IMR-90 (cell line): ENCODE measurements around the gene ZSCAN5B. TPM values are rescaled to one million over a fixed set of nuclear protein-coding genes. Genes with fewer than 3 reads are reported as not detected.

Source experiments
- ATAC-seq: fragments of 200-7000 bp; cut with Tn5 transposase; 2 replicates; pipeline ENCODE4 v1.9.1; 2020; ENCODE audit warnings: low read depth, mild to moderate bottlenecking, moderate library complexity
- BruUV-seq: library from RNA; stranded (reverse); fragments of 400-500 nt; replicated peaks from 2 replicates; lab custom pipeline; 2021; lab: Mats Ljungman, UMichigan
- CTCF ChIA-PET: fragments of 300-600 bp; formaldehyde crosslinking; extraction: SDS; loops from one replicate; lab custom pipeline; 2021; ENCODE audit warnings: antibody characterized with exemption; lab: Yijun Ruan, JAX
- POLR2A ChIA-PET: fragments of 300-600 bp; sonication (Branson Sonifier 250); formaldehyde crosslinking; loops from one replicate; lab custom pipeline; 2022; ENCODE audit warnings: antibody characterized with exemption; ENCODE audit not compliant: unreplicated experiment; lab: Charles Lee
- DNase-seq: peaks from one replicate; pipeline ENCODE4 v3.0.0; 2013
- H2AFZ ChIP-seq: replicated peaks from 2 replicates; pipeline ENCODE3; 2013; ENCODE audit warnings: low read length, mild to moderate bottlenecking; ENCODE audit not compliant: poor library complexity
- H2AK5ac ChIP-seq: 2 replicates; pipeline ENCODE4 v1.6.1; 2013; ENCODE audit warnings: low read depth, low read length, inconsistent platforms
- H2AK9ac ChIP-seq: replicated peaks from 2 replicates; pipeline ENCODE3; 2013; ENCODE audit warnings: mild to moderate bottlenecking, low read depth, low read length, moderate library complexity; ENCODE audit not compliant: poor library complexity
- H2BK120ac ChIP-seq: 2 replicates; pipeline ENCODE4 v1.6.1; 2013; ENCODE audit warnings: low read depth, low read length, inconsistent platforms
- H2BK15ac ChIP-seq: 3 replicates; pipeline ENCODE4 v1.6.1; 2013; ENCODE audit warnings: low read depth, low read length, inconsistent platforms
- H2BK20ac ChIP-seq: 2 replicates; pipeline ENCODE4 v1.6.1; 2013; ENCODE audit warnings: low read depth, mild to moderate bottlenecking, inconsistent platforms, low read length, moderate library complexity
- H2BK5ac ChIP-seq: 2 replicates; pipeline ENCODE4 v1.6.1; 2013; ENCODE audit warnings: mild to moderate bottlenecking, low read depth, low read length, inconsistent platforms; ENCODE audit not compliant: poor library complexity, severe bottlenecking
- H3K14ac ChIP-seq: replicated peaks from 2 replicates; pipeline ENCODE4 v1.6.1; 2013; ENCODE audit warnings: low read depth, low read length, inconsistent platforms
- H3K18ac ChIP-seq: 2 replicates; pipeline ENCODE4 v1.6.1; 2013; ENCODE audit warnings: low read depth, low read length, control low read depth
- H3K23ac ChIP-seq: 2 replicates; pipeline ENCODE4 v1.6.1; 2013; ENCODE audit warnings: low read depth, low read length, inconsistent platforms
- H3K27ac ChIP-seq: 2 replicates; pipeline ENCODE4 v1.5.1; 2013; ENCODE audit warnings: mild to moderate bottlenecking, control low read depth, low read length; ENCODE audit not compliant: insufficient read depth
- H3K27me3 ChIP-seq: 2 replicates; pipeline ENCODE4 v1.6.1; 2013; ENCODE audit warnings: low read length; ENCODE audit not compliant: control insufficient read depth, insufficient read depth
- H3K36me3 ChIP-seq: 2 replicates; pipeline ENCODE4 v1.6.1; 2013; ENCODE audit warnings: low read length, mixed read lengths; ENCODE audit not compliant: control insufficient read depth, insufficient read depth
- H3K4ac ChIP-seq: 2 replicates; pipeline ENCODE4 v1.6.1; 2013; ENCODE audit warnings: low read depth, low read length, inconsistent platforms
- H3K4me1 ChIP-seq: 2 replicates; pipeline ENCODE4 v1.6.1; 2013; ENCODE audit warnings: low read length, mixed read lengths; ENCODE audit not compliant: control insufficient read depth, insufficient read depth
- H3K4me2 ChIP-seq: 2 replicates; pipeline ENCODE4 v1.6.1; 2013; ENCODE audit warnings: low read depth, mild to moderate bottlenecking, control low read depth, low read length, moderate library complexity
- H3K4me3 ChIP-seq: 2 replicates; pipeline ENCODE4 v1.5.1; 2013; ENCODE audit warnings: low read depth, mild to moderate bottlenecking, control low read depth, low read length, moderate library complexity; ENCODE audit not compliant: insufficient read depth
- H3K56ac ChIP-seq: 2 replicates; pipeline ENCODE4 v1.6.1; 2013; ENCODE audit warnings: low read length, inconsistent platforms; ENCODE audit not compliant: insufficient read depth; ENCODE audit errors: extremely low read depth
- H3K79me1 ChIP-seq, 2 experiments: 2 replicates each; pipeline ENCODE4 v1.6.1; 2013; ENCODE audit warnings: low read length in 2 of 2, inconsistent platforms in 1 of 2, low read depth in 1 of 2
- H3K9ac ChIP-seq: 2 replicates; pipeline ENCODE4 v1.6.1; 2013; ENCODE audit warnings: low read depth, low read length, control low read depth
- H3K9me1 ChIP-seq: 2 replicates; pipeline ENCODE4 v1.6.1; 2013; ENCODE audit warnings: low read length, inconsistent platforms; ENCODE audit not compliant: insufficient read depth
- H3K9me3 ChIP-seq: 2 replicates; pipeline ENCODE4 v1.6.1; 2013; ENCODE audit warnings: low read length; ENCODE audit not compliant: control insufficient read depth, insufficient read depth
- H4K20me1 ChIP-seq: 2 replicates; pipeline ENCODE4 v1.6.1; 2013; ENCODE audit warnings: low read length, inconsistent platforms; ENCODE audit not compliant: insufficient read depth
- H4K5ac ChIP-seq: 2 replicates; pipeline ENCODE4 v1.6.1; 2013; ENCODE audit warnings: mild to moderate bottlenecking, low read depth, low read length, control low read depth
- H4K8ac ChIP-seq, 2 experiments: 2 replicates each; pipeline ENCODE4 v1.6.1; 2013; ENCODE audit warnings: low read depth in 2 of 2, low read length in 2 of 2, control low read depth in 1 of 2, inconsistent platforms in 1 of 2
- H4K91ac ChIP-seq: 2 replicates; pipeline ENCODE4 v1.6.1; 2013; ENCODE audit warnings: low read depth, low read length, inconsistent platforms; ENCODE audit not compliant: insufficient read depth
- BHLHE40 ChIP-seq: fragments of 150-350 bp; IDR thresholded peaks from 2 replicates; pipeline ENCODE4 v1.6.1; 2016; ENCODE audit warnings: mild to moderate bottlenecking, low read depth, low read length
- CEBPB ChIP-seq: IDR thresholded peaks from 2 replicates; pipeline ENCODE4 v1.6.1; 2012; ENCODE audit warnings: low read depth, low read length, improper control_type of control experiment
- FOS ChIP-seq: fragments of 150-350 bp; IDR thresholded peaks from 2 replicates; pipeline ENCODE4 v1.6.1; 2016; ENCODE audit warnings: low read depth, low read length
- MAFK ChIP-seq: IDR thresholded peaks from 2 replicates; pipeline ENCODE4 v1.6.1; 2012; ENCODE audit warnings: low read depth, low read length, improper control_type of control experiment
- MAZ ChIP-seq: IDR thresholded peaks from 2 replicates; pipeline ENCODE4 v1.6.1; 2012; ENCODE audit warnings: low read depth, mild to moderate bottlenecking, low read length, improper control_type of control experiment, moderate library complexity, borderline replicate concordance
- MXI1 ChIP-seq: IDR thresholded peaks from 2 replicates; pipeline ENCODE4 v1.6.1; 2012; ENCODE audit warnings: low read depth, mild to moderate bottlenecking, low read length, moderate library complexity, borderline replicate concordance
- NFE2L2 ChIP-seq: fragments of 150-350 bp; IDR thresholded peaks from 2 replicates; pipeline ENCODE4 v1.6.1; 2016; ENCODE audit warnings: low read depth, mild to moderate bottlenecking, low read length
- POLR2A ChIP-seq: IDR thresholded peaks from 2 replicates; pipeline ENCODE4 v1.6.1; 2012; ENCODE audit warnings: mild to moderate bottlenecking, low read depth, low read length
- RAD21 ChIP-seq: IDR thresholded peaks from 2 replicates; pipeline ENCODE4 v1.6.1; 2012; ENCODE audit warnings: low read length, improper control_type of control experiment
- RCOR1 ChIP-seq: IDR thresholded peaks from 2 replicates; pipeline ENCODE4 v1.6.1; 2012; ENCODE audit warnings: mild to moderate bottlenecking, low read length, improper control_type of control experiment; ENCODE audit not compliant: insufficient replicate concordance
- RFX5 ChIP-seq: IDR thresholded peaks from 2 replicates; pipeline ENCODE4 v1.8.0; 2012; ENCODE audit warnings: low read depth, mild to moderate bottlenecking, low read length, moderate library complexity
- SMC3 ChIP-seq: fragments of 150-350 bp; IDR thresholded peaks from 2 replicates; pipeline ENCODE4 v1.6.1; 2016; ENCODE audit warnings: low read depth, mild to moderate bottlenecking, antibody characterized with exemption, low read length, moderate library complexity
- WGBS, 2 experiments: methylation state at CpG; one replicate each; pipeline versions ENCODE4 v1.1.5 to v1.1.7; 2013; ENCODE audit warnings: missing lambda C conversion rate in 2 of 2; ENCODE audit not compliant: insufficient read length in 1 of 2; ENCODE audit errors: extremely low coverage in 2 of 2; 5-methylcytosine and 5-hydroxymethylcytosine counted together
- dilution Hi-C: fragments of 300-500 bp; cut with HindIII; formaldehyde crosslinking; loops from one replicate; pipeline ENCODE4 v1.14.3; 2018; ENCODE audit warnings: low sequenced_read_pairs; ENCODE audit not compliant: unreplicated experiment
- in situ Hi-C: fragments of 300-500 bp; cut with MboI; formaldehyde crosslinking; loops from 3 replicates; pipeline ENCODE4 v1.14.3; 2019; ENCODE audit warnings: low sequenced_read_pairs, inconsistent platforms, mixed read lengths
- intact Hi-C: fragments of 100-400 bp; cut with micrococcal nuclease; formaldehyde crosslinking; loops from 2 replicates; pipeline ENCODE4 v1.10.0; 2022
- polyA plus RNA-seq, 3 experiments: library from polyadenylated mRNA; depleted of rRNA; stranded (reverse); fragments of >200 nt; gene quantifications; 2 replicates each; pipeline ENCODE4 v1.2.3, GENCODE V29; 2012; ENCODE audit warnings: low replicate concordance in 1 of 3
- total RNA-seq: library from RNA; depleted of rRNA; stranded (reverse); fragments of >200 nt; gene quantifications from 2 replicates; pipeline ENCODE4 v1.2.3, GENCODE V29; 2012
- TF ChIP-seq, protein P1 (sequence below): fragments of 150-350 bp; IDR thresholded peaks from 2 replicates; pipeline ENCODE4 v1.6.1; 2016; ENCODE audit warnings: low read depth, mild to moderate bottlenecking, low read length, moderate library complexity, borderline replicate concordance
- TF ChIP-seq, protein P2 (sequence below): fragments of 150-350 bp; IDR thresholded peaks from 2 replicates; pipeline ENCODE4 v1.6.1; 2017; ENCODE audit warnings: mild to moderate bottlenecking, antibody characterized with exemption, low read length, low read depth

ZSCAN5B gene
- total and polyA plus RNA-seq, 2 of the 4 experiments (the other 2 are of a cell fraction), result not detected

DNA sequence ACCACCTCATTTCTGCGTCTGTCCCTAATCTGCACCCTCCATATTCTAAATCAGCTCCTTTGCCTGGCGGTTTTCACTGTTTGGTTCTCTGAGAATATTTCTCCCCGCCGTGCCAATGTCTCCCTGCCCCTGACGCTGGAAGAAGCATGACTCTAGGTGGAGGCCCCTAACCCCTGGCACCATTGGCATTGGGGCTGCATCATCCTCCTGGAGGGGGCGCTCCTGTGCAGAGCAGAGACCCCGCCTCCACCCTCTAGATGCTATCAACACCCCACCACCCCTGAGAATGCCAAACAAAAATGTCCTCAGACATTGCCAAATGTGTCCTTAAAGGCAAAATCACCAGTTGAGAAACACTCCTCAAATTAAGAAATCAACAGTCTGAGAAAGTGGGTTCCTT is 6.5 kb downstream of the ZSCAN5B start:
- POLR2A ChIA-PET, result no interaction called here
- Histone ChIP-seq H3K27ac (no peak overlapping the region), H2BK15ac (no peak overlapping the region), H4K8ac (no peak overlapping the region), H3K23ac (no peak overlapping the region), H2AK5ac (no peak overlapping the region), H2BK120ac (no peak overlapping the region), H3K14ac (no peak overlapping the region), H3K4ac (no peak overlapping the region), H4K91ac (no peak overlapping the region), H4K5ac (no peak overlapping the region), H2BK5ac (no peak overlapping the region), H2AK9ac (no peak overlapping the region), H3K27me3 (no peaks in the 10 kb centered on the region), H3K4me1 (no peaks in the 10 kb centered on the region), H3K18ac (no peak overlapping the region), H3K9me3 (no peaks in the 10 kb centered on the region), H2AFZ (no peak overlapping the region), H3K56ac (no peak overlapping the region), H3K9me1 (no peaks in the 10 kb centered on the region), H3K36me3 (no peaks in the 10 kb centered on the region), H3K79me1 (no peaks in the 10 kb centered on the region), H3K4me2 (no peak overlapping the region), H4K20me1 (no peaks in the 10 kb centered on the region), H2BK20ac (no peak overlapping the region), H3K4me3 (no peak overlapping the region), H3K9ac (no peak overlapping the region)
- CTCF ChIA-PET, result no interaction called here
- TF ChIP-seq BHLHE40 (no peak), RFX5 (no peak), SMC3 (no peak), POLR2A (no peak), CEBPB (no peak), MAZ (no peak), NFE2L2 (no peak), RCOR1 (no peak), RAD21 (no peak), FOS (no peak), MXI1 (no peak), MAFK (no peak)
- TF ChIP-seq, protein P1, sequence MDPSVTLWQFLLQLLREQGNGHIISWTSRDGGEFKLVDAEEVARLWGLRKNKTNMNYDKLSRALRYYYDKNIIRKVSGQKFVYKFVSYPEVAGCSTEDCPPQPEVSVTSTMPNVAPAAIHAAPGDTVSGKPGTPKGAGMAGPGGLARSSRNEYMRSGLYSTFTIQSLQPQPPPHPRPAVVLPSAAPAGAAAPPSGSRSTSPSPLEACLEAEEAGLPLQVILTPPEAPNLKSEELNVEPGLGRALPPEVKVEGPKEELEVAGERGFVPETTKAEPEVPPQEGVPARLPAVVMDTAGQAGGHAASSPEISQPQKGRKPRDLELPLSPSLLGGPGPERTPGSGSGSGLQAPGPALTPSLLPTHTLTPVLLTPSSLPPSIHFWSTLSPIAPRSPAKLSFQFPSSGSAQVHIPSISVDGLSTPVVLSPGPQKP, result no peak
- TF ChIP-seq, protein P2, sequence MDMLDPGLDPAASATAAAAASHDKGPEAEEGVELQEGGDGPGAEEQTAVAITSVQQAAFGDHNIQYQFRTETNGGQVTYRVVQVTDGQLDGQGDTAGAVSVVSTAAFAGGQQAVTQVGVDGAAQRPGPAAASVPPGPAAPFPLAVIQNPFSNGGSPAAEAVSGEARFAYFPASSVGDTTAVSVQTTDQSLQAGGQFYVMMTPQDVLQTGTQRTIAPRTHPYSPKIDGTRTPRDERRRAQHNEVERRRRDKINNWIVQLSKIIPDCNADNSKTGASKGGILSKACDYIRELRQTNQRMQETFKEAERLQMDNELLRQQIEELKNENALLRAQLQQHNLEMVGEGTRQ, result no peak
- in situ Hi-C loops (no loop called here), intact Hi-C loops (no loop called here), dilution Hi-C loops (no loop called here)
- 44% methylated on average over 2 of the region's 7 CpGs; no CpG with 5 or more reads in 1 of the 2 experiments for WGBS, 2 experiments
- no TSS peak for BruUV-seq
- ATAC-seq, result no peak
- no peak for DNase-seq
